HG03342 (cell line): Measurements from ENCODE around the gene YIPF1.

ENCODE experiments used
- ATAC-seq: cut with Tn5 transposase; IDR thresholded peaks from one replicate; pipeline ENCODE4 v1.9.1; 2021; ENCODE audit warnings: mild to moderate bottlenecking, moderate library complexity; ENCODE audit not compliant: unreplicated experiment

Gene YIPF1

GRCh38 chr1:53889304-53890298, at the start of gene YIPF1:
YIPF1 (minus strand) TSS chr1:53889797; CDS start chr1:53888937, 860 bp downstream.
- peak; percentile 86 for ATAC-seq

DNA sequence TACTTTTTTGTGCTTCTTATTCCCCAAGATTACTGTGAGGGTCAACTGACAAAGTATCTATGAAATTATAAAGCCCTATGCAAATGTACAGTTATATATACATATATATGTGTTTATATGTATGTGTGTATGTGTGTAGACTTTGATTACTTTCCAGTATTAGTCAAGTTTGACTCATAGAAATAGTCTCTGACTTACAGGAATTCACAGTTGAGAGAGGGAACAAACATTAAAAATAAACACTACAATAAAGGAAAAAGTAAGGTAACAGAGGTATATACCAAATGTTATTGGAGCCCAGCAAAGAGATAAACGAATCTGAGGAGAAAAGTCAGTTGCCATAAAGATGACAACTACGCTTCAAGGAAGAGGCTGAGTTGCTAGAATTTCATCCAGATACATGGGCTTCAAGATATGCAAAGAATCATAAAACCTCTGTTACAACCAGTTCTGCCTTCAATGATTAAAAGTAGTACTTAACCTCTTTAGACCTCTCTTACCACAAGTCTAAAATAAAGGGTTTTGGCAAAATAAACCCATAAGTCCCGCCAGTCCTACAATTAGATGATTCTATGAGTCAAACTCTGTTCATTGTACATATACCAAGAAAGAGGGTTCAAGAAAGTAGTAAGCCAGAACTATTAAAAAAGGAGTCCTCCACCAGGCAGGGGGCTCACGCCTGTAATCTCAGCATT, 48.7 kb upstream of the YIPF1 start:
- no peak for ATAC-seq

GRCh38 chr1:53936430-53936829, 46.8 kb upstream of the YIPF1 start:
- ATAC-seq, result no peak

DNA sequence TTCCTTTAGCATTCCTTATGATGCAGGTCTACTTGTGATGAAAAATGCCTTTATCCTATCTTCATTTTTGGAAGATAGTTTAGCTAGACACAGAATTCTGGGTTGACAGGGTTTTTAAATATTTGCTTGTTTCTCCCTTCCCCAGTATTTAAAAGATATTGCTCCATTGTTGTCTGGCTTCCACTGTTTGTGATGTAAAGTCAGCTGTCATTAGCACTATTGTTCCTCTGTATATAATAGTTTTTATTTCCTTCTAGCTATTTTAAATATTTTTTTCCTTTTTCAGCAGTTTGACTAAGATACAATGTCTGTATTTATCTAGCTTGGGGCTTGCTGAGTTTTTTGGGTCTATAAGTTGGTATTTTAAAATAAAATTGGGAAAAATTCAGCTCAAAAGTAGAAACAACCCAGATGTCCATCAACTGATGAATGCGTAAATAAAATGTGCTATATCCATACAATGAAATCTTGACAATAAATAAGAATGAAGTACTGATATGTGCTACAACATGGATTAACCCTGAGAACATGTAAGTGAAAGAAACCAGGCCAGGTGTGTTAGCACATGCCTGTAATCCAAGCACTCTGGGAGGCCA, 44.7 kb upstream of the YIPF1 start:
- no peak for ATAC-seq

- ATAC-seq, result no peak
Observed at GRCh38 chr1:53931523-53931922, 41.9 kb upstream of the YIPF1 start.

GRCh38 chr1:53930932-53931331, 41.3 kb upstream of the YIPF1 start:
- ATAC-seq, result no peak

- no peak for ATAC-seq
Observed at GRCh38 chr1:53929246-53929960, 39.8 kb upstream of the YIPF1 start.

GRCh38 chr1:53927376-53927881, 37.8 kb upstream of the YIPF1 start:
- no peak for ATAC-seq

DNA sequence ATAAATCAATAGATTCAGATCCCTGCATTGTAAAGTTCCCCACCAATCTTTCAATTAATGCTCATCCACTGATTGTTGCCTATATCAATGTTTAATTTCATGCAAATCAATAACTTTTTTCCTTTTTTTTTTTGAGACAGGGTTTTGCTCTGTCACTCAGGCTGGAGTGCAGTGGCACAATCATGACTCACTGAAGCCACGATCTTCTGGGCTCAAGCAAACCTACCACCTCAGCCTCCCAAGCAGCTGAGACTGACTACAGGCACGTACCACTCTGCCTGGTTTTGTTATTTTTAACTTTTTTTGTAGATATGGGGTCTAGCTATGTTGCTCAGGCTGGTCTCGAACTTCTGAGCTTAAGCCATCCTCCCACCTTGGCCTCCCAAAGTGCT, 30.1 kb upstream of the YIPF1 start:
- no peak for ATAC-seq

- no peak for ATAC-seq
Observed at GRCh38 chr1:53918343-53918742, 28.7 kb upstream of the YIPF1 start.

- ATAC-seq, result no peak
Observed at GRCh38 chr1:53913352-53914033, 23.9 kb upstream of the YIPF1 start.

DNA sequence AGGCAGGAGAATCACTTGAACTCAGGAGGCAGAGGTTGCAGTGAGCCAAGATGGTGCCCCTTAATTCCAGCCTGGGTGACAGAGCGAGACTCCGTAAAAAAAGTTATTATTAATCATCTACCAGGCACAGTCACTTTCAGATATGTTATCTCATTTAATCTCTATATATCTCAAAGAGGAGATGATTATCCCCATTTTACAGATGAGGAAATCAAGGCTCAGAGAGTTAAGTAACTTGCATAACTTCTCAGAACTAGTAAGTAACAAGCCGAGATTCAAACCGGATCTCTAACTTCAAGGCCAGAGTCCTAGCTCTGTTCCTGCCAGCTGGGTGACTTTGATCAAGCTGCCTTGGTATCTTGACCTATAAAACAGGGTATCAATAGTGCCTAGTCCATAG, 21.8 kb upstream of the YIPF1 start:
- no peak for ATAC-seq

DNA sequence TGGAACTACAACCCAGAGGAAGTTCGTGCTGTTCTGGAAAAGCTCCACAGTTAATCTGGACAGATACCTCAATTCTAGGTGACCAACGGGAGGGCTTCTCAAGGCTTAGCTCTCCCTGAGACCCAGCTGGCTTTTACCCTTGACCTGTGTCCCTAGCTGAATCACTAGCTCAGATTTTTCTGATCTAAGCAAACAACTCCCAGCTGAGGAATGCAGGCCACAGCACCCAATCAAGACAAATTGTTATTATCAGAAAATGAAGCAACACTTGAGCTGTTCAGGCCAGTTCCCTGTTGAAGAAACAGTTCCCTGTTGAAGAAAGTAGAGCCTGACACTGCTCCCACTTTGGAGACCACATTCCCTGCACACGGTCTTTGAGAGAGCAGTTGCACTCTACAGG, 20.3 kb upstream of the YIPF1 start:
- no peak for ATAC-seq

DNA sequence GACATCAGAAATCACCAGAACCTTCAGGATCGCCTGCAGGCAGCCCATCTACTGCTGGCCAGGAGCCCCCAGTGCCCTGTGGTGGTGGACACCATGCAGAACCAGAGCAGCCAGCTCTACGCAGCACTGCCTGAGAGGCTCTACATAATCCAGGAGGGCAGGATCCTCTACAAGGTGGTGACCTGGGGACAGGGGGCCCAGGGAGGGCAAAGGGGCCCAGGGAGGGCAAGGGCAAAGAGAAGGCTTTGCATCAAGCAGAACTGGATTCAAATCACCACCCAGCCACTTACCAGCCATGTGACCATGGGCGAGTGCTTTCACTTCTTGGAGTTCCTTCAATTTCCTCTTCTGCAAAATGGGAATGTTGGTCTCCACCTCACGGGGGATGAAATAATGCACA, 16.5 kb upstream of the YIPF1 start:
- no peak for ATAC-seq

DNA sequence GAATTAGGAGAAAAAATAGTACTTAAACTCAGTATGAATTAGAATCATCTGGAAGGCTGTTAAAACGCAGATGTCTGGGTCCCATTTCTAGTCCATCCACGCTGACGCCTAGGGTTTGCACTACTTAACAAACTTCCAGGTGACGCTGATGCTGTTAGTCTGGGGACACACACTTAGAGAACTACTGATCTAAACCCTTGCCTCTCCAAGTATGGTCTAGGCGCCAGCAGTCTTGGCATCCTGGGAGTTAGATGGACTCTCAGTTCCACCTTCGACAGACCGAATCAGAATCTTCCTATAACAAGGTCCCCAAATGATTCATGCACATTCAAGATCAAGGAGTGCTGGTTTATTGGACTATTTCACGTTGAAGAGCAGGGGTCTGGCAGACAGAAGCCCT, 15.9 kb upstream of the YIPF1 start:
- no peak for ATAC-seq

GRCh38 chr1:53902235-53903138, 12.9 kb upstream of the YIPF1 start:
- ATAC-seq, result no peak

- no peak for ATAC-seq
Observed at GRCh38 chr1:53899708-53900107, 10.1 kb upstream of the YIPF1 start.

- no peak for ATAC-seq
Observed at GRCh38 chr1:53899206-53899628, 9.6 kb upstream of the YIPF1 start.

GRCh38 chr1:53896635-53897229, 7.1 kb upstream of the YIPF1 start:
- ATAC-seq, result no peak
